ENCODE measurements around the gene PAXX. TPM values are rescaled to one million over a fixed set of nuclear protein-coding genes. Genes with fewer than 3 reads are reported as not detected.

The PAXX gene
- total RNA-seq, 6 donors from 2014 or later, result 41.8 to 150 (median 52.8) TPM

DNA sequence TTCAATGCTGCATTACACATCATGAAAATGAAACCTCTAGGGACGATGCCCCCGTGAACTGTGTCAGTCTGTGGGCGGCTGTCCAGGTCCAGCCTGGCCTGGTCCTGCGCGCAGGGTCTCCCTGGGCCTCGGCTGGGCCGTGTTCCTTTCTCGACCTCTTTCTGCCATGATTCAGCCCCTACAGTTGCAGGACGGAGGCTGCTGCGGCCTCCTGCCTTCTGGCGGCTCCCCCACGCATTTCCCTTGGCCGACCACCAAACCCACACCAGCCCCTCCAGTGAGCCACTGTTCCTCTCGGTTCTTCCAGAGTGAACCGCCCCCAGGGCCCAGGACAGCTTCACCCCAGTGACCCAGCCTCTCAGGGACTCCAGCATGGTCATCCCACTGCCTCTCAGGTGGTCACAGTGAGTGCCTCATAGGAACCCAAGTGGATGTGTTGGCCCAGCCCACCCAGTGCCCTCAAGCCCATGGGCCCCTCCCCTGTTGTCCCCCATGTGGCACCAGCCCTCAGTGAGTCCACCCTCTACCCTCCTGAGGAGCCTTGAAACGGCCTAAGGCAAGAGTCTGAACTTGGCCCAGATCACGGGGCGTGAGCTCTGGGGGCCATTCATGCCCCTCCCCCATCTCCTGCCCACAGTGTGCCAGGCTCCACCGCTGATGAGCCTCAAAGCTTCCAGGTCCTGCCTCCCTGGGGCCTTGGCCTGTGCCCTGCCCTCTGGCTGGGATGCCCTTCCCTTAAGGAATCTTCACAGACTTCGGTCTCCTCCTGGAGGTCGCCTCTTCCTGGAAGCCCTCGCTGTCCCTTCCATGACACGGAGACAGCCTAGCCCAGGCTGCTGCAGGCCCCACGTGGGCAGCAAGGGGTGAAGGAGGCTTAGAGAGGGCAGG lies 14.1 kb downstream of the PAXX start:
- ATAC-seq (ENCODE audit: low FRiP score in 2 of 2) (peak in 1 of 2 donors; percentile 16), DNase-seq (peak in 1 of 2 donors; percentile 61)
- H3K36me3 ChIP-seq, result peaks cover 0 to 21% (median 12%) of the 10 kb centered on the region in 4 donors
- no peak overlapping the region for H3K4me3 ChIP-seq
- WGBS, 2 donors, result 78 to 81% methylated on average over 18 to 24 of the region's 24 CpGs
- TF ChIP-seq POLR2A (IDR thresholded peaks at IDR 0.05) (no peak), POLR2AphosphoS5 (IDR thresholded peaks at IDR 0.05) (no peak), EP300 (IDR thresholded peaks at IDR 0.05) (no peak)
- TF ChIP-seq, protein P1, sequence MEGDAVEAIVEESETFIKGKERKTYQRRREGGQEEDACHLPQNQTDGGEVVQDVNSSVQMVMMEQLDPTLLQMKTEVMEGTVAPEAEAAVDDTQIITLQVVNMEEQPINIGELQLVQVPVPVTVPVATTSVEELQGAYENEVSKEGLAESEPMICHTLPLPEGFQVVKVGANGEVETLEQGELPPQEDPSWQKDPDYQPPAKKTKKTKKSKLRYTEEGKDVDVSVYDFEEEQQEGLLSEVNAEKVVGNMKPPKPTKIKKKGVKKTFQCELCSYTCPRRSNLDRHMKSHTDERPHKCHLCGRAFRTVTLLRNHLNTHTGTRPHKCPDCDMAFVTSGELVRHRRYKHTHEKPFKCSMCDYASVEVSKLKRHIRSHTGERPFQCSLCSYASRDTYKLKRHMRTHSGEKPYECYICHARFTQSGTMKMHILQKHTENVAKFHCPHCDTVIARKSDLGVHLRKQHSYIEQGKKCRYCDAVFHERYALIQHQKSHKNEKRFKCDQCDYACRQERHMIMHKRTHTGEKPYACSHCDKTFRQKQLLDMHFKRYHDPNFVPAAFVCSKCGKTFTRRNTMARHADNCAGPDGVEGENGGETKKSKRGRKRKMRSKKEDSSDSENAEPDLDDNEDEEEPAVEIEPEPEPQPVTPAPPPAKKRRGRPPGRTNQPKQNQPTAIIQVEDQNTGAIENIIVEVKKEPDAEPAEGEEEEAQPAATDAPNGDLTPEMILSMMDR (IDR thresholded peaks at IDR 0.05), result no peak
- H3K9me3 ChIP-seq, result no peaks in the 10 kb centered on the region
- peaks cover 0 to 10% (median 9%) of the 10 kb centered on the region in 4 donors for H3K4me1 ChIP-seq
- no peak overlapping the region for H3K27ac ChIP-seq
- no peaks in the 10 kb centered on the region for H3K27me3 ChIP-seq

DNA sequence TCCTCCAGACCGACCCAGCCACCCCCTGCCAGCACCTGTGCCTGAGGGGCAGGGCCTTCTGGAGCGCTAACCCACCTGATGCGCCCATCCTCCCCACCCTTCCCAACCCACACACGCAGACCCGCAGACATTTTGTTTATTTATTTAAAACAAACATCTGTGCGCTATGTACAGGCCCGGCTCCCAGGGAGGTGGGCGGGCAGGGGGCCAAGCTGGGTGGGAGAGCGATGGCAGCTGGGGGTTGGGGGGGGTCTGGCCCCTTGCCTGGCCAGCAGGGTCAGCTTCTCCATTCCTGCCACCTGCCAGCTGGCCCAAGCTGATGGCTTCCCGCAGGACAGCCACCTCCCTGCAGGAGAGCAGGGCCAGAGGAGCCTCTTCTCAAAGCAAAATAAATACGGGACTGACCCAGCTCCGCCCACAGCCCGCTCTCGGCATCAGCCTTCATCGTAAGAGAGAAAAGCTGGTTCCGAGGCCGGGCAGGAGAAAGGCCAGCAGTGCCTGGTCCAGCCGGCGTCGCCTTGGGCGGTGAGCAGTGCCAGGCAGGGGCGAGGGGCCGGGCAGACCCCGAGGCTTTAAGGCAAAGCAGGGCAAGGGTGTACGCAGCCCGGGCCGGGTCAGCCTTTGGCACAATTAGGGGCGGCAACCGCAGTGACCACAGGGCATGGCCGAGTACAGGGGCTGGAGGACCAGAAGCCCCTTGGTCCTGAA lies 15.0 kb downstream of the PAXX start:
- H3K27ac ChIP-seq, result no peak overlapping the region
- peaks cover 0 to 10% (median 9%) of the 10 kb centered on the region in 4 donors for H3K4me1 ChIP-seq
- peaks cover 0 to 28% (median 16%) of the 10 kb centered on the region in 4 donors for H3K36me3 ChIP-seq
- H3K4me3 ChIP-seq, result no peak overlapping the region
- ATAC-seq (ENCODE audit: low FRiP score in 2 of 2), result peak in 1 of 2 donors; percentile 32
- DNase-seq, result peak in 1 of 2 donors; percentile 78
- TF ChIP-seq, protein P1 (IDR thresholded peaks at IDR 0.05), result no peak
- TF ChIP-seq POLR2A (IDR thresholded peaks at IDR 0.05) (no peak), EP300 (IDR thresholded peaks at IDR 0.05) (no peak)
- 69 to 72% methylated on average over 17 to 30 of the region's 30 CpGs for WGBS, 2 donors
- H3K9me3 ChIP-seq, result no peaks in the 10 kb centered on the region
- H3K27me3 ChIP-seq, result no peaks in the 10 kb centered on the region

DNA sequence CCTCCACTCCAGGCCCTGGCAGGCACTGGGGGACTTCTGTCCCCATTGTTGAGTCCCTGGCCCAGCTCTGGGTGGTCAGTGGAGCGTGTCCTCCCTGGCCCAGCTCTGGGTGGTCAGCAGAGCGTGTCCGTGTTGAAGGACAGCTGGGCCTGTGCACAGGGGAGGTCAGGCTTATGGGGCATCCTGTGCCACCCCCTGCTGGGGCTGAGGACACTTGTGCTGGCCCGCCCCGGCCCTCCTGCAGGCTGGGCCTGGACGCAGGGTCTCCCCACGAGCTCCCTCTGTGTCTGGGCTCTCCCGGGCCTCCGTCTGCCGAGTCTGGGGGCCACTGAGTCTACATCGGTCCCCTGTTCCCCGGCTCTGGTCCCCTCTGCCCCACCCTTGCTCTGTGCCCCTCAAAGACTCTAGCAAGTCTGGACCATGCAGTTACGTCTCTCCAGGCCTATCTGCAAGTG lies 15.6 kb downstream of the PAXX start:
- no peak overlapping the region for H3K27ac ChIP-seq
- TF ChIP-seq POLR2A (IDR thresholded peaks at IDR 0.05) (no peak), EP300 (IDR thresholded peaks at IDR 0.05) (no peak), POLR2AphosphoS5 (IDR thresholded peaks at IDR 0.05) (no peak)
- TF ChIP-seq, protein P1 (IDR thresholded peaks at IDR 0.05), result no peak
- H3K4me1 ChIP-seq, result peaks cover 0 to 10% (median 9%) of the 10 kb centered on the region in 4 donors
- H3K9me3 ChIP-seq, result no peaks in the 10 kb centered on the region
- H3K36me3 ChIP-seq, result peaks cover 0 to 34% (median 21%) of the 10 kb centered on the region in 4 donors
- ATAC-seq (ENCODE audit: low FRiP score in 2 of 2), result no peak
- no peaks in the 10 kb centered on the region for H3K27me3 ChIP-seq
- no peak overlapping the region for H3K4me3 ChIP-seq
- DNase-seq, result peak in 1 of 2 donors; percentile 72
- WGBS, 2 donors, result 80 to 92% methylated on average over 1 to 13 of the region's 13 CpGs

DNA sequence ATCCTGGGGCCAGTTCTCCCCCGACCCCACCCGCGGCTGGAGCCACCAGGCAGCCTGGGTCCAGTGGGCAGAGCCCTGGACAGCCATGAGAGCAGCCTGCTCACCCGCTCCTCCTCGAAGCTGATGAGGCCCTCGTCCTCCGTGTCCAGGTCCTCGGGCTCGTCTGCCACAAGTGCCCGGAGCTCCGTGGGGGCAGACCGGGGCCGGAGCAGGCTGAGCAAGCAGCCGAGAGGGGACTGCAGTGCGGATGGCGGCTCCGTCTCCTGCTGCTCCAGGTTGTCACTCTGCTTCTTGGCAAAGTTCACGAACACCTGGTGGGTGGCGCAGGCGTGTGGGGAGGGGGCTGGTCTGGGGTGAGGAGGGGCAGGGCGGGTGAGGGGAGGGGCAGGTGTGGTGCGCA lies 16.1 kb downstream of the PAXX start:
- peaks cover 0 to 10% (median 9%) of the 10 kb centered on the region in 4 donors for H3K4me1 ChIP-seq
- H3K36me3 ChIP-seq, result peaks cover 0 to 39% (median 22%) of the 10 kb centered on the region in 4 donors
- no peak overlapping the region for H3K4me3 ChIP-seq
- ATAC-seq (ENCODE audit: low FRiP score in 2 of 2), result peak in 1 of 2 donors; percentile 4
- no peaks in the 10 kb centered on the region for H3K27me3 ChIP-seq
- no peak overlapping the region for H3K27ac ChIP-seq
- TF ChIP-seq, protein P1 (IDR thresholded peaks at IDR 0.05), result no peak
- no peak for TF ChIP-seq POLR2A (IDR thresholded peaks at IDR 0.05)
- TF ChIP-seq POLR2AphosphoS5 (IDR thresholded peaks at IDR 0.05), result no peak
- no peak for TF ChIP-seq EP300 (IDR thresholded peaks at IDR 0.05)
- no peaks in the 10 kb centered on the region for H3K9me3 ChIP-seq
- DNase-seq, result peak in 1 of 2 donors; percentile 75
- WGBS, 2 donors, result 84 to 90% methylated on average over 14 to 21 of the region's 22 CpGs
